MCF 10A (cell line): Measurements from ENCODE around the gene TPK1. TPM values are rescaled to one million over a fixed set of nuclear protein-coding genes. Genes with fewer than 3 reads are reported as not detected.

ENCODE experiments used
- BruUV-seq: library from RNA; stranded (reverse); fragments of 400-500 nt; replicated peaks from 2 replicates; lab custom pipeline; 2021; lab: Mats Ljungman, UMichigan
- CTCF ChIA-PET: fragments of 300-600 bp; sonication (Branson Sonifier 250); formaldehyde crosslinking; extraction: SDS; loops from one replicate; lab custom pipeline; 2021; ENCODE audit warnings: antibody characterized with exemption, inconsistent platforms; lab: Yijun Ruan, JAX
- POLR2A ChIA-PET: fragments of 300-600, 350-650 bp; sonication (Branson Sonifier 250); formaldehyde crosslinking; extraction: SDS; loops from one replicate; lab custom pipeline; 2020; ENCODE audit warnings: antibody characterized with exemption, inconsistent platforms; lab: Yijun Ruan, JAX
- DNase-seq: peaks from one replicate; pipeline ENCODE4 v3.0.0-alpha.2; 2018; ENCODE audit not compliant: unreplicated experiment
- H3K27ac Mint-ChIP-seq: one replicate; pipeline ENCODE4 v1.8.0; 2022; ENCODE audit warnings: mild to moderate bottlenecking, low read depth, mixed read lengths; ENCODE audit not compliant: unreplicated experiment
- H3K27me3 Mint-ChIP-seq: one replicate; pipeline ENCODE4 v1.8.0; 2022; ENCODE audit warnings: mixed read lengths; ENCODE audit not compliant: insufficient read depth, unreplicated experiment
- H3K36me3 Mint-ChIP-seq: one replicate; pipeline ENCODE4 v1.8.0; 2022; ENCODE audit warnings: mild to moderate bottlenecking, moderate library complexity, mixed read lengths; ENCODE audit not compliant: insufficient read depth, unreplicated experiment
- H3K4me1 Mint-ChIP-seq: one replicate; pipeline ENCODE4 v1.8.0; 2022; ENCODE audit warnings: mixed read lengths; ENCODE audit not compliant: insufficient read depth, unreplicated experiment
- H3K4me3 Mint-ChIP-seq: one replicate; pipeline ENCODE4 v1.8.0; 2022; ENCODE audit warnings: mild to moderate bottlenecking, moderate library complexity, mixed read lengths; ENCODE audit not compliant: unreplicated experiment
- H3K9me3 Mint-ChIP-seq: one replicate; pipeline ENCODE4 v1.8.0; 2022; ENCODE audit warnings: mixed read lengths; ENCODE audit not compliant: unreplicated experiment
- intact Hi-C: fragments of 100-400 bp; cut with micrococcal nuclease; formaldehyde crosslinking; loops from 2 replicates; pipeline ENCODE4 v1.14.1; 2022
- total RNA-seq: library from RNA; stranded (reverse); gene quantifications from 2 replicates; pipeline ENCODE4 v1.2.3, GENCODE V29; 2022
- TF ChIP-seq, protein P1 (sequence below): fragments of 200-600 bp; IDR thresholded peaks from one replicate; pipeline ENCODE4 v1.8.0; 2022; ENCODE audit warnings: antibody characterized with exemption, mild to moderate bottlenecking; ENCODE audit not compliant: unreplicated experiment

The TPK1 gene
- total RNA-seq, 1 experiment from 2014 or later: 8.8 TPM

DNA sequence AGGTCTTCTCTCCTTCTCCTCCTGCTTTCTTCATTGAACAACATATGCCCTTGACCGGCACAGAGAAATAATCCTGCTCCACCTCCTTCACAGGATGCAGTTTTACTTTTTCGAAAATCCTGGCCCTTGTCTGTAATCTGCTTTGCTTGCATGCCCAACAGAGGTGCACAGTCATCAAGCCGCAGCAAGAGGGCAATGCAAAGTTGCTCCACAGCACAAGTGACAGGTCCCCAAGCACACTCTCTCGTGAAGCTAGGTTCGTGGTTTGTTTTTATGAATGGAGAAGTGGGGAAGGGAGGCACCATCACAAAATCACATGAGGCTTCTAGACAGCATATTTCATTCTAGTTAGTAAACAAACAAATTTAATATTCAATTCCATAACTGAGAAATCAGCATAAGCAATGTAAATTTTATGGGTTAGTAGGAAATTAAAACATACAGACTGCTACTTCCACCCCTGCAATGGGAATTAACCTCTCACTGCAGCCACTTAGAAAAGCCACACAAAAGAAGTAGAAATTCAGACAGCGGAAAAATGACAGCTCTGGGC, 178.8 kb downstream of the TPK1 start:
- intact Hi-C loops: no loop called here
- no TSS peak for BruUV-seq
- ChIA-PET POLR2A (no interaction called here), CTCF (interaction anchor here (1.3 kb wide), 1 partner anchor 13 kb away, joined by 3 read pairs; no protein-coding TSS in a partner anchor)
- no peak overlapping the region for H3K27ac Mint-ChIP-seq
- no peaks in the 10 kb centered on the region for H3K36me3 Mint-ChIP-seq
- no peaks in the 10 kb centered on the region for H3K27me3 Mint-ChIP-seq
- TF ChIP-seq, protein P1, sequence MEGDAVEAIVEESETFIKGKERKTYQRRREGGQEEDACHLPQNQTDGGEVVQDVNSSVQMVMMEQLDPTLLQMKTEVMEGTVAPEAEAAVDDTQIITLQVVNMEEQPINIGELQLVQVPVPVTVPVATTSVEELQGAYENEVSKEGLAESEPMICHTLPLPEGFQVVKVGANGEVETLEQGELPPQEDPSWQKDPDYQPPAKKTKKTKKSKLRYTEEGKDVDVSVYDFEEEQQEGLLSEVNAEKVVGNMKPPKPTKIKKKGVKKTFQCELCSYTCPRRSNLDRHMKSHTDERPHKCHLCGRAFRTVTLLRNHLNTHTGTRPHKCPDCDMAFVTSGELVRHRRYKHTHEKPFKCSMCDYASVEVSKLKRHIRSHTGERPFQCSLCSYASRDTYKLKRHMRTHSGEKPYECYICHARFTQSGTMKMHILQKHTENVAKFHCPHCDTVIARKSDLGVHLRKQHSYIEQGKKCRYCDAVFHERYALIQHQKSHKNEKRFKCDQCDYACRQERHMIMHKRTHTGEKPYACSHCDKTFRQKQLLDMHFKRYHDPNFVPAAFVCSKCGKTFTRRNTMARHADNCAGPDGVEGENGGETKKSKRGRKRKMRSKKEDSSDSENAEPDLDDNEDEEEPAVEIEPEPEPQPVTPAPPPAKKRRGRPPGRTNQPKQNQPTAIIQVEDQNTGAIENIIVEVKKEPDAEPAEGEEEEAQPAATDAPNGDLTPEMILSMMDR: no peak
- no peak for DNase-seq
- no peaks in the 10 kb centered on the region for H3K9me3 Mint-ChIP-seq
- no peak overlapping the region for H3K4me3 Mint-ChIP-seq
- H3K4me1 Mint-ChIP-seq: no peaks in the 10 kb centered on the region

DNA sequence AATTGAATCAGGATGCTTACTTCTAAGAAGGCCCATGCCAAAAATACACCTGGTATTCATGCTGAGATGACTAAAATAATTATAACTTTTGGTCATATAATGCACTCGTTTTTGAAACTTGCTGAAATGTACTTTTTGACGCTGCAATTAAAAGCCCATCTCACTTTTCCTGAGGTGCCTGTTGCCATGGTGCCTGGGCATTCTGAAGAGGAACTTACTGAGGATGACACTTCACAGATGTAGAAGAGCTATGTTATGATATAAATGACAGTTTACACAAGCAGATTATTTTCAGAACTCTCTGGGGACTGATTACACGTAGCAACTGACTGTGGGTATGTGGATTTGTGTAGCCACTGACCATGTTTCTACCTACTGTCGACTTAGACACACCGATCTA, 182.4 kb downstream of the TPK1 start:
- intact Hi-C loops: no loop called here
- CTCF ChIA-PET: no interaction called here
- no peak for DNase-seq
- no peak overlapping the region for H3K27ac Mint-ChIP-seq
- no peak overlapping the region for H3K4me3 Mint-ChIP-seq
- H3K4me1 Mint-ChIP-seq: no peaks in the 10 kb centered on the region
- no TSS peak for BruUV-seq
- H3K9me3 Mint-ChIP-seq: peaks cover under 1% of the 10 kb centered on the region
- H3K36me3 Mint-ChIP-seq: no peaks in the 10 kb centered on the region
- no peaks in the 10 kb centered on the region for H3K27me3 Mint-ChIP-seq
- TF ChIP-seq, protein P1: no peak
- POLR2A ChIA-PET: interaction anchor here (0.6 kb wide), 1 partner anchor 10 kb away, joined by 3 read pairs; no protein-coding TSS in a partner anchor

DNA sequence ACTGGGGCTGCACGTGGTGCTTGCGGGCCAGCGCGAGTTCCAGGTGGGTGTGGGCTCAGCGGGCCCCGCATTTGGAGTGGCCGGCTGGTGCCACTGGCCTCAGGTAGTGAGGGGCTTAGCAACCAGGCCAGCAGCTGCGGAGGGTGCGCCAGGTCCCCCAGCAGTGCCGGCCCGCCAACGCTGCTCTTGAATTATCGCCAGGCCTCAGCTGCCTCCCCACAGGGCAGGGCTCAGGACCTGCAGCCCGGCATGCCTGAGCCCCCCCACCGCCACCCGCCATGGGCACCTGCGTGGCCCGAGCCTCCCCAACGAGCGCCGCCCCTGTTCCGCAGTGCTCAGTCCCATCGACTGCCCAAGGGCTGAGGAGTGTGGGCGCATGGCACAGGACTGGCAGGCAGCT, 185.4 kb downstream of the TPK1 start:
- BruUV-seq: no TSS peak
- Mint-ChIP-seq H3K4me1 (no peaks in the 10 kb centered on the region), H3K36me3 (no peaks in the 10 kb centered on the region), H3K4me3 (no peak overlapping the region), H3K27ac (no peak overlapping the region), H3K9me3 (peaks cover 6% of the 10 kb centered on the region), H3K27me3 (no peaks in the 10 kb centered on the region)
- POLR2A ChIA-PET: no interaction called here
- CTCF ChIA-PET: interaction anchor here (1.3 kb wide), 1 partner anchor 19 kb away, joined by 4 read pairs; no protein-coding TSS in a partner anchor
- no peak for DNase-seq
- intact Hi-C loops: no loop called here
- TF ChIP-seq, protein P1: no peak

DNA sequence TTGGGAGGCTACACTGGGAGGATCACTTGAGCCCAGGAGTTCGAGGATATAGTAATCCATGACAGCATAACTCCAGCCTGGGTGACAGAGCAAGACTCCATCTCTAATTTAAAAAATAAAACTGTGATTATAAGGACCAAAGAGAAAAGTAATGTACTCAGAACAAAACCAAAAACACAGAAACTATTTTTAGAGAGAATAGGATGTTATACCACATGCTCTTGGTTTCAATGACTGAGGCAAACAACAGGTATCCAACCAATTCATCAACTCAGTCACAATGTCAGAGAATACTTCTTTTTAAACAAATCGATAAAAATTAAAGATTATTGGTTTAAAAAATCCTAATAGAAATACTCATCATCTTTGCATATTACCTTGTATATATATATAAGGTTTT, 186.7 kb downstream of the TPK1 start:
- Mint-ChIP-seq H3K4me3 (no peak overlapping the region), H3K27me3 (no peaks in the 10 kb centered on the region), H3K9me3 (peaks cover 6% of the 10 kb centered on the region), H3K36me3 (no peaks in the 10 kb centered on the region), H3K4me1 (no peaks in the 10 kb centered on the region), H3K27ac (no peak overlapping the region)
- intact Hi-C loops: no loop called here
- no TSS peak for BruUV-seq
- ChIA-PET CTCF (no interaction called here), POLR2A (no interaction called here)
- DNase-seq: no peak
- TF ChIP-seq, protein P1: no peak
